GM12878 (cell line): Measurements from ENCODE around the gene AP2A2. TPM values are rescaled to one million over a fixed set of nuclear protein-coding genes. Genes with fewer than 3 reads are reported as not detected.

Experiments used
- ATAC-seq: fragments of 200-7000 bp; cut with Tn5 transposase; 3 replicates; pipeline ENCODE4 v1.9.1; 2020; ENCODE audit warnings: mild to moderate bottlenecking, moderate library complexity
- BruUV-seq: library from RNA; stranded (reverse); fragments of 400-500 nt; replicated peaks from 2 replicates; lab custom pipeline; 2021; lab: Mats Ljungman, UMichigan
- CTCF ChIA-PET: fragments of 300-600 bp; sonication (Branson Sonifier 250); formaldehyde crosslinking; extraction: SDS; loops from one replicate; lab custom pipeline; 2021; ENCODE audit warnings: inconsistent platforms; lab: Yijun Ruan, JAX
- POLR2A ChIA-PET: fragments of 350-600 bp; formaldehyde crosslinking; extraction: SDS; loops from one replicate; lab custom pipeline; 2021; ENCODE audit warnings: inconsistent platforms; lab: Charles Lee
- RAD21 ChIA-PET: fragments of 300-600 bp; sonication (Branson Sonifier 250); formaldehyde crosslinking; loops from one replicate; lab custom pipeline; 2023; ENCODE audit warnings: antibody characterized with exemption; ENCODE audit not compliant: unreplicated experiment; lab: Charles Lee
- SMC1A ChIA-PET: fragments of 300-600 bp; sonication (Branson Sonifier 250); formaldehyde crosslinking; loops from one replicate; lab custom pipeline; 2023; ENCODE audit not compliant: unreplicated experiment, uncharacterized antibody; lab: Charles Lee
- DNase-seq: peaks from one replicate; pipeline ENCODE4 v3.0.0-alpha.2; 2011; ENCODE audit warnings: low read depth, low spot score
- FAIRE-seq: peaks from 3 replicates; lab custom pipeline; 2011; peaks lifted over from hg19 to GRCh38; lab: Jason Lieb, UNC
- H2AFZ ChIP-seq: 2 replicates; pipeline ENCODE4 v1.6.0; 2011; ENCODE audit warnings: low read depth, low read length, control low read depth; ENCODE audit not compliant: control insufficient read depth
- H3K27ac ChIP-seq: 2 replicates; pipeline ENCODE4 v1.5.1; 2011; ENCODE audit warnings: control low read depth; ENCODE audit not compliant: control insufficient read depth, insufficient read depth
- H3K27me3 ChIP-seq, 2 experiments: replicated peaks in 1 of 2; 2 replicates each; pipeline versions ENCODE4 v1.6.0 to v1.6.1; 2011; ENCODE audit warnings: low read length in 1 of 2; ENCODE audit not compliant: control insufficient read depth in 2 of 2, insufficient read depth in 2 of 2
- H3K36me3 ChIP-seq, 2 experiments: 2 replicates each; pipeline ENCODE4 v1.5.1; 2011; ENCODE audit warnings: low read length in 1 of 2; ENCODE audit not compliant: control insufficient read depth in 2 of 2, insufficient read depth in 2 of 2
- H3K4me1 ChIP-seq: 2 replicates; pipeline ENCODE4 v1.6.1; 2011; ENCODE audit warnings: mild to moderate bottlenecking, low read length, moderate library complexity, mixed read lengths; ENCODE audit not compliant: control insufficient read depth, insufficient read depth
- H3K4me2 ChIP-seq: 2 replicates; pipeline ENCODE4 v1.6.0; 2011; ENCODE audit warnings: control low read depth; ENCODE audit not compliant: control insufficient read depth, insufficient read depth
- H3K4me3 ChIP-seq: fragments of 200-600 bp; sonication (generic); 2 replicates; pipeline ENCODE4 v1.5.1; 2016
- H3K79me2 ChIP-seq: 2 replicates; pipeline ENCODE4 v1.6.0; 2011; ENCODE audit warnings: low read length; ENCODE audit not compliant: control insufficient read depth, insufficient read depth
- H3K9ac ChIP-seq: 2 replicates; pipeline ENCODE4 v1.8.0; 2011; ENCODE audit warnings: low read length, control low read depth, mixed read lengths; ENCODE audit not compliant: control insufficient read depth, insufficient read depth
- H3K9me3 ChIP-seq: replicated peaks from 3 replicates; pipeline ENCODE4 v1.5.1; 2011; ENCODE audit warnings: mild to moderate bottlenecking, low read length; ENCODE audit not compliant: control insufficient read depth, insufficient read depth
- H4K20me1 ChIP-seq: 2 replicates; pipeline ENCODE4 v1.6.0; 2011; ENCODE audit not compliant: control insufficient read depth, insufficient read depth
- BRCA1 ChIP-seq: IDR thresholded peaks from 2 replicates; pipeline ENCODE4 v1.6.1; 2011; ENCODE audit warnings: low read depth, low read length, improper control_type of control experiment
- CBFB ChIP-seq: IDR thresholded peaks from 2 replicates; pipeline ENCODE4 v1.6.1; 2016; ENCODE audit warnings: antibody characterized with exemption, low read depth
- CBX3 ChIP-seq: fragments of 200-600 bp; sonication (generic); IDR thresholded peaks from 2 replicates; pipeline ENCODE4 v1.6.1; 2016; ENCODE audit warnings: low read depth, borderline replicate concordance
- EED ChIP-seq: sonication (generic); IDR thresholded peaks from 2 replicates; pipeline ENCODE4 v1.6.1; 2016; ENCODE audit warnings: antibody characterized with exemption, low read depth
- HDGF ChIP-seq: fragments of 450-650 bp; IDR thresholded peaks from 2 replicates; pipeline ENCODE4 v1.6.1; 2016; ENCODE audit warnings: antibody characterized with exemption
- LARP7 ChIP-seq: fragments of 450-650 bp; IDR thresholded peaks from 2 replicates; pipeline ENCODE4 v1.6.1; 2017; ENCODE audit warnings: mild to moderate bottlenecking
- NFIC ChIP-seq: IDR thresholded peaks from 2 replicates; pipeline ENCODE4 v1.6.1; 2012; ENCODE audit warnings: low read depth, mild to moderate bottlenecking, inconsistent platforms, low read length, moderate library complexity
- NR2C1 ChIP-seq: fragments of 450-650 bp; IDR thresholded peaks from 2 replicates; pipeline ENCODE4 v1.6.1; 2017; ENCODE audit warnings: antibody characterized with exemption, mild to moderate bottlenecking, moderate library complexity
- PML ChIP-seq: IDR thresholded peaks from 2 replicates; pipeline ENCODE4 v1.6.1; 2012; ENCODE audit warnings: low read length, inconsistent platforms
- POLR2AphosphoS2 ChIP-seq: IDR thresholded peaks from 2 replicates; pipeline ENCODE4 v1.6.1; 2011; ENCODE audit warnings: low read depth, mild to moderate bottlenecking, low read length, improper control_type of control experiment, moderate library complexity
- POU2F2 ChIP-seq: IDR thresholded peaks from 3 replicates; pipeline ENCODE4 v1.6.1; 2011; ENCODE audit warnings: low read depth, mild to moderate bottlenecking, low read length, borderline replicate concordance
- RB1 ChIP-seq: fragments of 450-650 bp; formaldehyde crosslinking; IDR thresholded peaks from 2 replicates; pipeline ENCODE4 v1.6.1; 2017; ENCODE audit warnings: mild to moderate bottlenecking, borderline replicate concordance
- SIN3A ChIP-seq: IDR thresholded peaks from 2 replicates; pipeline ENCODE4 v1.6.1; 2012; ENCODE audit warnings: low read depth, low read length, improper control_type of control experiment
- STAT1 ChIP-seq: fragments of 450-650 bp; conservative IDR thresholded peaks from 2 replicates; pipeline ENCODE4 v1.6.1; 2014; ENCODE audit warnings: antibody characterized with exemption, mild to moderate bottlenecking
- TAF1 ChIP-seq: IDR thresholded peaks from 2 replicates; pipeline ENCODE4 v1.6.1; 2011; ENCODE audit warnings: mild to moderate bottlenecking, low read depth, low read length, borderline replicate concordance
- WRNIP1 ChIP-seq: IDR thresholded peaks from 2 replicates; pipeline ENCODE4 v1.6.1; 2011; ENCODE audit warnings: low read depth, low read length, improper control_type of control experiment, borderline replicate concordance
- ZNF217 ChIP-seq: fragments of 450-650 bp; IDR thresholded peaks from 2 replicates; pipeline ENCODE4 v1.6.1; 2017; ENCODE audit warnings: antibody characterized with exemption, mild to moderate bottlenecking
- WGBS: methylation state at CpG from one replicate; pipeline ENCODE4 v1.1.6; 2016; ENCODE audit warnings: low lambda C conversion rate; ENCODE audit not compliant: insufficient replicate concordance, insufficient coverage; ENCODE audit errors: missing lambda C conversion rate; 5-methylcytosine and 5-hydroxymethylcytosine counted together
- in situ Hi-C: fragments of 300-500 bp; cut with MboI; formaldehyde crosslinking; loops from 9 replicates; pipeline ENCODE4 v1.14.3; 2018; ENCODE audit warnings: mixed read lengths
- intact Hi-C: fragments of 100-400 bp; cut with micrococcal nuclease; formaldehyde crosslinking; loops from one replicate; pipeline ENCODE4 v1.14.2; 2022; ENCODE audit not compliant: unreplicated experiment
- polyA plus RNA-seq, 11 experiments: library from polyadenylated mRNA; depleted of rRNA in 4 of 11; unstranded in 6 of 11; stranded (reverse) in 5 of 11; fragments of >200 nt; fragmentation: Nextera tagmentation in 4 of 11; fragmentation: Illumina TruSeq in 1 of 11; extraction: Ambion mirVana in 4 of 11; extraction: Trizol in 1 of 11; gene quantifications; 1 replicate in 1 of 11; 2 replicates in 10 of 11; pipeline versions ENCODE4 v1.2.1 to v1.2.3, GENCODE V29; 2011 to 2016; ENCODE audit warnings: inconsistent platforms in 2 of 11, missing spikeins in 2 of 11, low read depth in 1 of 11
- total RNA-seq, 4 experiments: library from RNA; depleted of rRNA in 3 of 4; stranded (reverse); fragments of >200 nt in 3 of 4; fragmentation: Illumina TruSeq in 1 of 4; extraction: Trizol in 1 of 4; gene quantifications; 2 replicates each; pipeline versions ENCODE4 v1.2.1 to v1.2.3, GENCODE V29; 2013 to 2021
- TF ChIP-seq, protein P1 (sequence below): IDR thresholded peaks from 2 replicates; pipeline ENCODE4 v1.6.1; 2011; ENCODE audit warnings: borderline replicate concordance, low read depth, mild to moderate bottlenecking, moderate library complexity, low read length; ENCODE audit not compliant: insufficient read depth, poor library complexity, severe bottlenecking
- TF ChIP-seq, protein P2 (sequence below): fragments of 450-650 bp; IDR thresholded peaks from 2 replicates; pipeline ENCODE4 v1.6.1; 2018; ENCODE audit warnings: mild to moderate bottlenecking, low read depth, moderate library complexity; ENCODE audit not compliant: partially characterized antibody

AP2A2 gene
- total and polyA plus RNA-seq, 10 of the 15 experiments (the other 5 are each of a cell fraction or from before 2014, with no cell fraction given): 0.58 to 48.8 (median 18.2) TPM

DNA sequence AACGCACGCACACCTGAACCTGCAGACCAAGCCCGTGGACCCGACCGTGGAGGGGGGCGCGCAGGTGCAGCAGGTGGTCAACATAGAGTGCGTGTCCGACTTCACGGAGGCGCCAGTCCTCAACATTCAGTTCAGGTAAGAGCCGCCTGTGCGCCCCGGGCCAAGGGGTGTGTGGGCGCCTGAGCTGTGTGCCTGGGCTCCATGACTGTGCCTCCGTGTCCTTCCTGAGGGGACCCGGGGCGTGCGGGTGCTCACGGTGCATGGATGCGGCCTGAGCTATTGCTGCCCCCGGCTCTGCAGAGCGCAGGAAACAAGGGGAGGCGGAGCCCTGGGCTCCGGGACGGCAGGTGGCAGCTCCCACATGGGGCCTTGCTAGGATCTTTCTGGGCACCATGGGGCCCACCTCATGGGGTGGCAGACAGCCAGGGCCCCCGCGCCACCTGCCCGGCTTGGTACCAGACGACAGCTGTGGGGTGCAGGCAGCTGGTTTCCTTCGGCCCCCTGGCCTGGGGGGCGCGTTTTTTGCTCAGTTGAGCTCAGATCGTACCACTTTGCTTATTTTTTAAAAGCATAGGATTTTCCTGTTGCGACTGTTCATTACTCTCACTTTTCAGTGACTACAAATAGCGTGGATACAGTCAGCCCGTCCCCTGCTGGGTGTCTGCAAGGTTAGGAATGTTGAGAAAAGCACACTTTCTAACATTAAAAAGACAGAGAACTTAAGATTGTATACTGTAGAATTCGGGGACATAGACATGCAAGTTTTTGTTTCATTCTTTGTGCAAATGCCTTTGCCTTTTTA lies 82.5 kb downstream of the AP2A2 start:
- 91% methylated on average over 33 of the region's 38 CpGs for WGBS
- H2AFZ ChIP-seq: no peak overlapping the region
- FAIRE-seq (no peak), DNase-seq (no peak), ATAC-seq (no peak)
- no peak overlapping the region for H3K27ac ChIP-seq
- ChIA-PET POLR2A (no interaction called here), SMC1A (no interaction called here), RAD21 (no interaction called here), CTCF (no interaction called here)
- no peaks in the 10 kb centered on the region for H3K4me1 ChIP-seq
- no peaks in the 10 kb centered on the region for H3K79me2 ChIP-seq
- intact Hi-C loops: no loop called here
- H3K4me2 ChIP-seq: no peak overlapping the region
- BruUV-seq: no TSS peak
- in situ Hi-C loops: no loop called here
- peaks cover 8 to 14% of the 10 kb centered on the region in 2 experiments; a peak in 3 of 4 replicates for H3K36me3 ChIP-seq
- H3K9me3 ChIP-seq: no peaks in the 10 kb centered on the region
- H3K9ac ChIP-seq: no peak overlapping the region
- H4K20me1 ChIP-seq: no peaks in the 10 kb centered on the region
- H3K27me3 ChIP-seq: no peaks in the 10 kb centered on the region
- H3K4me3 ChIP-seq: no peak overlapping the region
- TF ChIP-seq, protein P1, sequence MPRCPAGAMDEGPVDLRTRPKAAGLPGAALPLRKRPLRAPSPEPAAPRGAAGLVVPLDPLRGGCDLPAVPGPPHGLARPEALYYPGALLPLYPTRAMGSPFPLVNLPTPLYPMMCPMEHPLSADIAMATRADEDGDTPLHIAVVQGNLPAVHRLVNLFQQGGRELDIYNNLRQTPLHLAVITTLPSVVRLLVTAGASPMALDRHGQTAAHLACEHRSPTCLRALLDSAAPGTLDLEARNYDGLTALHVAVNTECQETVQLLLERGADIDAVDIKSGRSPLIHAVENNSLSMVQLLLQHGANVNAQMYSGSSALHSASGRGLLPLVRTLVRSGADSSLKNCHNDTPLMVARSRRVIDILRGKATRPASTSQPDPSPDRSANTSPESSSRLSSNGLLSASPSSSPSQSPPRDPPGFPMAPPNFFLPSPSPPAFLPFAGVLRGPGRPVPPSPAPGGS: no peak
- TF ChIP-seq WRNIP1: no peak
- no peak for TF ChIP-seq NFIC
- TF ChIP-seq, protein P2, sequence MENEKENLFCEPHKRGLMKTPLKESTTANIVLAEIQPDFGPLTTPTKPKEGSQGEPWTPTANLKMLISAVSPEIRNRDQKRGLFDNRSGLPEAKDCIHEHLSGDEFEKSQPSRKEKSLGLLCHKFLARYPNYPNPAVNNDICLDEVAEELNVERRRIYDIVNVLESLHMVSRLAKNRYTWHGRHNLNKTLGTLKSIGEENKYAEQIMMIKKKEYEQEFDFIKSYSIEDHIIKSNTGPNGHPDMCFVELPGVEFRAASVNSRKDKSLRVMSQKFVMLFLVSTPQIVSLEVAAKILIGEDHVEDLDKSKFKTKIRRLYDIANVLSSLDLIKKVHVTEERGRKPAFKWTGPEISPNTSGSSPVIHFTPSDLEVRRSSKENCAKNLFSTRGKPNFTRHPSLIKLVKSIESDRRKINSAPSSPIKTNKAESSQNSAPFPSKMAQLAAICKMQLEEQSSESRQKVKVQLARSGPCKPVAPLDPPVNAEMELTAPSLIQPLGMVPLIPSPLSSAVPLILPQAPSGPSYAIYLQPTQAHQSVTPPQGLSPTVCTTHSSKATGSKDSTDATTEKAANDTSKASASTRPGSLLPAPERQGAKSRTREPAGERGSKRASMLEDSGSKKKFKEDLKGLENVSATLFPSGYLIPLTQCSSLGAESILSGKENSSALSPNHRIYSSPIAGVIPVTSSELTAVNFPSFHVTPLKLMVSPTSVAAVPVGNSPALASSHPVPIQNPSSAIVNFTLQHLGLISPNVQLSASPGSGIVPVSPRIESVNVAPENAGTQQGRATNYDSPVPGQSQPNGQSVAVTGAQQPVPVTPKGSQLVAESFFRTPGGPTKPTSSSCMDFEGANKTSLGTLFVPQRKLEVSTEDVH: no peak
- TF ChIP-seq CBFB: no peak
- TF ChIP-seq NR2C1: no peak
- no peak for TF ChIP-seq PML
- no peak for TF ChIP-seq POLR2AphosphoS2
- TF ChIP-seq BRCA1: no peak
- TF ChIP-seq STAT1: no peak
- TF ChIP-seq EED: no peak
- TF ChIP-seq ZNF217: no peak
- TF ChIP-seq RB1: no peak
- TF ChIP-seq SIN3A: no peak
- TF ChIP-seq POU2F2: no peak
- TF ChIP-seq LARP7: no peak
- no peak for TF ChIP-seq TAF1
- no peak for TF ChIP-seq CBX3
- no peak for TF ChIP-seq HDGF
